ENCODE data around the gene SMAD6. TPM values are rescaled to one million over a fixed set of nuclear protein-coding genes. Genes with fewer than 3 reads are reported as not detected.

SMAD6 gene
- total and polyA plus RNA-seq, 5 experiments from 2014 or later = 0.08 to 0.16 TPM; not detected in 3

GRCh38 chr15:66770518-66771350 lies 68.7 kb downstream of the SMAD6 start:
- ATAC-seq = no peak
- Mint-ChIP-seq H3K27ac (peak overlapping the region in 2 of 10 donors; percentile 31 to 33), H3K4me3 (no peak overlapping the region), H3K36me3 (no peaks in the 10 kb centered on the region), H3K27me3 (peaks cover under 1 to 17% (median 11%) of the 10 kb centered on the region in 5 donors), H3K9me3 (no peaks in the 10 kb centered on the region), H3K4me1 (peaks cover 0 to 3% (median 3%) of the 10 kb centered on the region in 4 donors)
- POLR2A ChIA-PET = no interaction called here
- no peak for DNase-seq

- Mint-ChIP-seq H3K36me3 (no peaks in the 10 kb centered on the region), H3K27me3 (peaks cover 0 to 11% (median 7%) of the 10 kb centered on the region in 5 donors), H3K27ac (peak overlapping the region in 1 of 10 donors; percentile 31), H3K4me3 (no peak overlapping the region), H3K9me3 (no peaks in the 10 kb centered on the region), H3K4me1 (no peaks in the 10 kb centered on the region)
- POLR2A ChIA-PET = no interaction called here
- no peak for ATAC-seq
- DNase-seq = no peak
These were observed 69.3 kb downstream of the SMAD6 start for GRCh38 chr15:66771351-66771650.

- H3K9me3 Mint-ChIP-seq = no peaks in the 10 kb centered on the region
- H3K27ac Mint-ChIP-seq = no peak overlapping the region
- peaks cover 0 to 5% (median 4%) of the 10 kb centered on the region in 5 donors for H3K27me3 Mint-ChIP-seq
- H3K36me3 Mint-ChIP-seq = no peaks in the 10 kb centered on the region
- no peak overlapping the region for H3K4me3 Mint-ChIP-seq
- DNase-seq (no peak), ATAC-seq (no peak)
- POLR2A ChIA-PET = interaction anchor here (0.6 kb wide), 1 partner anchor 117 kb away, joined by 12 read pairs; no protein-coding TSS in a partner anchor
- no peaks in the 10 kb centered on the region for H3K4me1 Mint-ChIP-seq
These were observed 70.6 kb downstream of the SMAD6 start for GRCh38 chr15:66772604-66773128.

- Mint-ChIP-seq H3K36me3 (no peaks in the 10 kb centered on the region), H3K4me1 (no peaks in the 10 kb centered on the region), H3K9me3 (no peaks in the 10 kb centered on the region), H3K27me3 (peaks cover 0 to 5% (median 3%) of the 10 kb centered on the region in 5 donors), H3K4me3 (no peak overlapping the region), H3K27ac (peak overlapping the region in 1 of 10 donors; percentile 24)
- DNase-seq (no peak), ATAC-seq (no peak)
- POLR2A ChIA-PET = no interaction called here
These were observed 71.3 kb downstream of the SMAD6 start for GRCh38 chr15:66773129-66773873.

- no peak overlapping the region for H3K4me3 Mint-ChIP-seq
These were observed 72.2 kb downstream of the SMAD6 start for GRCh38 chr15:66774001-66774814.

GRCh38 chr15:66775127-66776105 lies 73.4 kb downstream of the SMAD6 start:
- peaks cover 0 to 5% (median 0%) of the 10 kb centered on the region in 5 donors for H3K27me3 Mint-ChIP-seq
- DNase-seq (no peak), ATAC-seq (no peak)
- H3K27ac Mint-ChIP-seq = no peak overlapping the region
- no peaks in the 10 kb centered on the region for H3K9me3 Mint-ChIP-seq
- POLR2A ChIA-PET = no interaction called here
- no peaks in the 10 kb centered on the region for H3K4me1 Mint-ChIP-seq
- no peaks in the 10 kb centered on the region for H3K36me3 Mint-ChIP-seq
- H3K4me3 Mint-ChIP-seq = no peak overlapping the region

More at GRCh38 chr15:66774001-66774814, 72.2 kb downstream of the SMAD6 start:
- no peak overlapping the region for H3K27ac Mint-ChIP-seq
- peak; percentile 61 to 91 for ATAC-seq
- H3K36me3 Mint-ChIP-seq = no peaks in the 10 kb centered on the region
- POLR2A ChIA-PET = no interaction called here
- peaks cover 0 to 5% (median 2%) of the 10 kb centered on the region in 5 donors for H3K27me3 Mint-ChIP-seq
- DNase-seq = peak; percentile 29 to 78 (median 46)
- no peaks in the 10 kb centered on the region for H3K4me1 Mint-ChIP-seq
- H3K9me3 Mint-ChIP-seq = no peaks in the 10 kb centered on the region

- H3K36me3 Mint-ChIP-seq = no peaks in the 10 kb centered on the region
These were observed 75.0 kb downstream of the SMAD6 start for GRCh38 chr15:66777054-66777453.

GRCh38 chr15:66777596-66778313 lies 75.7 kb downstream of the SMAD6 start:
- POLR2A ChIA-PET = no interaction called here
- no peaks in the 10 kb centered on the region for H3K9me3 Mint-ChIP-seq
- H3K27me3 Mint-ChIP-seq = peaks cover 0 to 5% (median 0%) of the 10 kb centered on the region in 5 donors
- H3K4me3 Mint-ChIP-seq = no peak overlapping the region
- DNase-seq (no peak), ATAC-seq (no peak)
- no peaks in the 10 kb centered on the region for H3K4me1 Mint-ChIP-seq
- no peak overlapping the region for H3K27ac Mint-ChIP-seq
- H3K36me3 Mint-ChIP-seq = no peaks in the 10 kb centered on the region

More at GRCh38 chr15:66777054-66777453, 75.0 kb downstream of the SMAD6 start:
- ATAC-seq (no peak), DNase-seq (no peak)
- POLR2A ChIA-PET = no interaction called here
- Mint-ChIP-seq H3K27ac (no peak overlapping the region), H3K4me1 (no peaks in the 10 kb centered on the region), H3K4me3 (no peak overlapping the region), H3K27me3 (peaks cover 0 to 5% (median 0%) of the 10 kb centered on the region in 5 donors), H3K9me3 (no peaks in the 10 kb centered on the region)

- no peak overlapping the region for H3K4me3 Mint-ChIP-seq
- no peak for DNase-seq
- no peaks in the 10 kb centered on the region for H3K36me3 Mint-ChIP-seq
- no peaks in the 10 kb centered on the region for H3K4me1 Mint-ChIP-seq
- peaks cover 0 to 5% (median 0%) of the 10 kb centered on the region in 5 donors for H3K27me3 Mint-ChIP-seq
- no peaks in the 10 kb centered on the region for H3K9me3 Mint-ChIP-seq
- POLR2A ChIA-PET = no interaction called here
- no peak overlapping the region for H3K27ac Mint-ChIP-seq
- ATAC-seq = no peak
These were observed 76.3 kb downstream of the SMAD6 start for GRCh38 chr15:66778314-66778665.

GRCh38 chr15:66778716-66779115 lies 76.7 kb downstream of the SMAD6 start:
- Mint-ChIP-seq H3K36me3 (no peaks in the 10 kb centered on the region), H3K9me3 (no peaks in the 10 kb centered on the region), H3K27me3 (peaks cover 0 to 8% (median 0%) of the 10 kb centered on the region in 5 donors), H3K27ac (no peak overlapping the region), H3K4me1 (no peaks in the 10 kb centered on the region), H3K4me3 (no peak overlapping the region)
- POLR2A ChIA-PET = no interaction called here
- DNase-seq (no peak), ATAC-seq (no peak)

GRCh38 chr15:66779331-66780009 lies 77.4 kb downstream of the SMAD6 start:
- no peak for ATAC-seq
- Mint-ChIP-seq H3K4me3 (no peak overlapping the region), H3K36me3 (no peaks in the 10 kb centered on the region), H3K9me3 (no peaks in the 10 kb centered on the region), H3K4me1 (no peaks in the 10 kb centered on the region), H3K27ac (no peak overlapping the region), H3K27me3 (peaks cover 0 to 8% (median 0%) of the 10 kb centered on the region in 5 donors)
- POLR2A ChIA-PET = no interaction called here
- no peak for DNase-seq

All from naive thymus-derived CD8-positive, alpha-beta T cell (primary cell).